ENCODE measurements around the gene FAM240B. TPM values are rescaled to one million over a fixed set of nuclear protein-coding genes. Genes with fewer than 3 reads are reported as not detected.

FAM240B gene
- total RNA-seq, 2 donors from 2014 or later = not detected

GRCh38 chr9:38692707-38693106 is 27.2 kb downstream of the FAM240B start:
- DNase-seq (no peak), ATAC-seq (replicated peaks in 1 of 2) (no peak)
- H3K4me1 Mint-ChIP-seq (ENCODE audit: low read depth) = no peaks in the 10 kb centered on the region
- H3K36me3 Mint-ChIP-seq (ENCODE audit: insufficient read depth in 2 of 2) = no peaks in the 10 kb centered on the region
- H3K27ac Mint-ChIP-seq = no peak overlapping the region
- no peak overlapping the region for H3K4me3 Mint-ChIP-seq
- peaks cover 27% of the 10 kb centered on the region for H3K27me3 Mint-ChIP-seq (ENCODE audit: low read depth)
- no peaks in the 10 kb centered on the region for H3K9me3 Mint-ChIP-seq

GRCh38 chr9:38690574-38690973 is 29.4 kb downstream of the FAM240B start:
- Mint-ChIP-seq H3K9me3 (no peaks in the 10 kb centered on the region), H3K27ac (no peak overlapping the region)
- no peak for ATAC-seq (replicated peaks in 1 of 2)

DNA sequence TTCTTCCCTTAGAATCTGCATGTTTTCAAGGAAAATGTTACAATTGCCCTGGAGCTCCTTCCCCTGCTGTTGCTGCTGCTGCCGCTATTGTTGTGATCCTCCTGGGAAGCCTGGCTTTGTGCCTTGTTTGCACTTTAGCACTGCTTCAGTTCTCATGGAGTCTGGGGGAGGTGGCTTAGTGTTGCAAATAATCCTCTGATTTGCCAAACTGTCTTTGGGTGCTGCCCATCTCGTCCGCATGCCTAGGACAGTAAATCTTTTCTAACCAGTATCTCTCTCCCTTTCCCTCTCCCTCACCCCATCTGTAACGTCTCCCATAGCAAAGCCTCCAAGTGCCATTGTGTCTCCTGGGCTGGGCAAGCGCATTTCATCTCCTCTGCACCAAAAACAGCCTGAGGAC is 30.3 kb downstream of the FAM240B start:
- no peaks in the 10 kb centered on the region for H3K36me3 Mint-ChIP-seq (ENCODE audit: insufficient read depth in 2 of 2)
- peaks cover 36% of the 10 kb centered on the region for H3K27me3 Mint-ChIP-seq (ENCODE audit: low read depth)
- H3K4me1 Mint-ChIP-seq (ENCODE audit: low read depth) = peaks cover 6% of the 10 kb centered on the region
- no peak overlapping the region for H3K4me3 Mint-ChIP-seq
- H3K9me3 Mint-ChIP-seq = no peaks in the 10 kb centered on the region
- no peak for DNase-seq
- ATAC-seq (replicated peaks in 1 of 2) = no peak
- H3K27ac Mint-ChIP-seq = no peak overlapping the region

More at GRCh38 chr9:38690574-38690973, 29.4 kb downstream of the FAM240B start:
- Mint-ChIP-seq H3K27me3 (ENCODE audit: low read depth) (peaks cover 33% of the 10 kb centered on the region), H3K36me3 (ENCODE audit: insufficient read depth in 2 of 2) (no peaks in the 10 kb centered on the region), H3K4me1 (ENCODE audit: low read depth) (peaks cover 6% of the 10 kb centered on the region), H3K4me3 (no peak overlapping the region)
- no peak for DNase-seq

- H3K36me3 Mint-ChIP-seq (ENCODE audit: insufficient read depth in 2 of 2) = no peaks in the 10 kb centered on the region
- peak overlapping the region in 1 of 2 donors; percentile 17 for H3K4me3 Mint-ChIP-seq
- no peak for DNase-seq
- H3K4me1 Mint-ChIP-seq (ENCODE audit: low read depth) = peaks cover 6% of the 10 kb centered on the region
- H3K9me3 Mint-ChIP-seq = no peaks in the 10 kb centered on the region
- peaks cover 34% of the 10 kb centered on the region for H3K27me3 Mint-ChIP-seq (ENCODE audit: low read depth)
- no peak for ATAC-seq (replicated peaks in 1 of 2)
- no peak overlapping the region for H3K27ac Mint-ChIP-seq
Measured at GRCh38 chr9:38687992-38688391, 31.9 kb downstream of the FAM240B start.

- peak overlapping the region; percentile 63 to 65 for H3K4me3 Mint-ChIP-seq
- peak; percentile 35 to 36 for DNase-seq
- peaks cover 6% of the 10 kb centered on the region for H3K4me1 Mint-ChIP-seq (ENCODE audit: low read depth)
- H3K36me3 Mint-ChIP-seq (ENCODE audit: insufficient read depth in 2 of 2) = no peaks in the 10 kb centered on the region
- no peak overlapping the region for H3K27ac Mint-ChIP-seq
- H3K9me3 Mint-ChIP-seq = no peaks in the 10 kb centered on the region
- H3K27me3 Mint-ChIP-seq (ENCODE audit: low read depth) = peaks cover 28% of the 10 kb centered on the region
- ATAC-seq (replicated peaks in 1 of 2) = peak; percentile 68 to 77
Measured at GRCh38 chr9:38687389-38687842, 32.5 kb downstream of the FAM240B start.

DNA sequence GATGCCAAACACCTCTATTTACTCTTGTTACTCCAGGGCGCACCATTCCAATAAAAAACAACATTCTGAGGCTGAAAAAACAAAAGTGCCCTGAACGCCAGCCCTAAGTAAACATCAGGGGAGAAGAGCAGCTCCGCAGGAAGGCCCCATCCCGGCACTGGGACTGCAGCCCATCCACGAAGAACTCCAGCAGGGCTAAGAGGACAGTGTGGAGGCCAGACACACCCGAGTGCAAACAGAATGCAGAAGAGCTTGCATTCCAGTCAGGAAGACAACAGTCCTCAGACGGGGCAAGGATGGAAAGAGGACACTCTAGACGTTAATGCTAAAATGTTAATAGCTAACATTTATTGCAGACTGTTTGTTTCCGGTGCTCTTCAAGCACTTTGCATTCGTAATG is 33.0 kb downstream of the FAM240B start:
- ATAC-seq (replicated peaks in 1 of 2) = no peak
- H3K4me1 Mint-ChIP-seq (ENCODE audit: low read depth) = peaks cover 6% of the 10 kb centered on the region
- DNase-seq = no peak
- no peaks in the 10 kb centered on the region for H3K9me3 Mint-ChIP-seq
- no peaks in the 10 kb centered on the region for H3K36me3 Mint-ChIP-seq (ENCODE audit: insufficient read depth in 2 of 2)
- H3K27ac Mint-ChIP-seq = no peak overlapping the region
- H3K4me3 Mint-ChIP-seq = peak overlapping the region; percentile 63 to 65
- H3K27me3 Mint-ChIP-seq (ENCODE audit: low read depth) = peaks cover 24% of the 10 kb centered on the region

DNA sequence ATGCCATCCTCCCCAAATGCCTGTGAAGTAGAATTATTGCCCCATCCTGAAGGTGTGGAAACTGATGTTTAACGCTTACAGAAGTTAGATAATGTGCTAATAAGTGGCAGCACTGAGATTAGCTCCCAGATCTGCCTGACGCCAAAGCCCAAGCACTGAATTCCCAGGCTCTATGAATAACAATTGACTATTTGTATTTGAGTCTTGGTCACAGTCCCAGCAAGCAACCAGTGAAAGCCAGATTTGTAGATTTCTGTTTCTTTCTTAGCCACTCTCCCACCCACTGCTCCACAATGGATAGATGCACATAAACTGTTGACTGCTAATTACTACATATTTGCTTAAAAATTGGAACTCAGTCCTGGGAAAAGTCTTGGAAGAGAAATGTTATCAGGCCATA is 34.4 kb downstream of the FAM240B start:
- H3K27me3 Mint-ChIP-seq (ENCODE audit: low read depth) = peaks cover 24% of the 10 kb centered on the region
- H3K27ac Mint-ChIP-seq = no peak overlapping the region
- H3K4me1 Mint-ChIP-seq (ENCODE audit: low read depth) = peaks cover 6% of the 10 kb centered on the region
- H3K9me3 Mint-ChIP-seq = no peaks in the 10 kb centered on the region
- H3K4me3 Mint-ChIP-seq = no peak overlapping the region
- ATAC-seq (replicated peaks in 1 of 2) (no peak), DNase-seq (no peak)
- H3K36me3 Mint-ChIP-seq (ENCODE audit: insufficient read depth in 2 of 2) = no peaks in the 10 kb centered on the region

DNA sequence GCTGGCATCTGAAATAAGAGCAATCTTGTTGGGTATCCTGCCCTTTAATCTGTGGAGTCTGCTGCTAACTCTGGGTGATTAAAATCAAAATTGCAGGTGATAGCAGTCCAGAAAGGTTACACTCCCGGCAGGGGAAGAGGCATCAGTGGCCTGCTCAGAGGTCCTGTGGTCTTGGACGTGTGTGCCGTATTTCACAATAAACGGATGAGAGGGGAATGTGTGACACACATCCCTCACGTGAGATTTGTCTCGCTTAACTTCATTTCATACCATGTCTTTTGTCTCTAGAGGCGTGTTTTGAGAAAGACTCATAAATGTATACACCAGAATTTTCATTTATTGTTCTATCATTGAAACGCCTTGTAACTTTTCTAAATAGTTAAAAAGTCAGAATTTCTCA is 36.6 kb downstream of the FAM240B start:
- no peak overlapping the region for H3K4me3 Mint-ChIP-seq
- H3K9me3 Mint-ChIP-seq = no peaks in the 10 kb centered on the region
- DNase-seq = no peak
- H3K27me3 Mint-ChIP-seq (ENCODE audit: low read depth) = peaks cover 15% of the 10 kb centered on the region
- H3K27ac Mint-ChIP-seq = no peak overlapping the region
- no peaks in the 10 kb centered on the region for H3K36me3 Mint-ChIP-seq (ENCODE audit: insufficient read depth in 2 of 2)
- H3K4me1 Mint-ChIP-seq (ENCODE audit: low read depth) = peaks cover 6% of the 10 kb centered on the region
- no peak for ATAC-seq (replicated peaks in 1 of 2)

GRCh38 chr9:38682713-38683112 is 37.2 kb downstream of the FAM240B start:
- H3K36me3 Mint-ChIP-seq (ENCODE audit: insufficient read depth in 2 of 2) = no peaks in the 10 kb centered on the region
- H3K9me3 Mint-ChIP-seq = no peaks in the 10 kb centered on the region
- H3K4me1 Mint-ChIP-seq (ENCODE audit: low read depth) = peaks cover 6% of the 10 kb centered on the region
- ATAC-seq (replicated peaks in 1 of 2) = no peak
- no peak overlapping the region for H3K27ac Mint-ChIP-seq
- peaks cover 9% of the 10 kb centered on the region for H3K27me3 Mint-ChIP-seq (ENCODE audit: low read depth)
- no peak for DNase-seq
- no peak overlapping the region for H3K4me3 Mint-ChIP-seq

DNA sequence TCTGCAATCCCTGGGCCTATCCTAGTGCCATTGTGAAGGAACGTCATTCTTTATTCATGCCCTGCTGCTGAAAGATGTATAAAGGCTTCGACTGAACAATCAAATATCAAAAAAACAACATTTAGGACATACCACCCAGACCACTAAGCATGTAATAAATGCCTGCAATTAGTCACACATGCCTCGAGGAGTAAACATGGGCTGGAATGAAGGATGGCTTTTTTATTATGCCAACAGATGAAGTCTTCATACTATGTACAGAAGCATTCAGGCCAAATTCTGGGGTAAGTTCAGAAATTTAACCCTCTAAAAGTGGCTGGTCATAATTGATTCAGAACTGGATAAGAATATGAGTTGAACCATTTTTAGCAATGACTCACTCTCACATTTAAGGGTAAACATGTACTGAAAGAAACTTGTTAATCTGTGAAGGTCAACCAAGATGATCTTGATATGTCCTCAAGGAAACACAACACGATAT is 38.1 kb downstream of the FAM240B start:
- peak; percentile 13 to 54 for ATAC-seq (replicated peaks in 1 of 2)
- H3K9me3 Mint-ChIP-seq = no peaks in the 10 kb centered on the region
- H3K4me1 Mint-ChIP-seq (ENCODE audit: low read depth) = no peaks in the 10 kb centered on the region
- no peak overlapping the region for H3K27ac Mint-ChIP-seq
- no peak for DNase-seq
- peaks cover 6% of the 10 kb centered on the region for H3K27me3 Mint-ChIP-seq (ENCODE audit: low read depth)
- no peaks in the 10 kb centered on the region for H3K36me3 Mint-ChIP-seq (ENCODE audit: insufficient read depth in 2 of 2)
- no peak overlapping the region for H3K4me3 Mint-ChIP-seq

DNA sequence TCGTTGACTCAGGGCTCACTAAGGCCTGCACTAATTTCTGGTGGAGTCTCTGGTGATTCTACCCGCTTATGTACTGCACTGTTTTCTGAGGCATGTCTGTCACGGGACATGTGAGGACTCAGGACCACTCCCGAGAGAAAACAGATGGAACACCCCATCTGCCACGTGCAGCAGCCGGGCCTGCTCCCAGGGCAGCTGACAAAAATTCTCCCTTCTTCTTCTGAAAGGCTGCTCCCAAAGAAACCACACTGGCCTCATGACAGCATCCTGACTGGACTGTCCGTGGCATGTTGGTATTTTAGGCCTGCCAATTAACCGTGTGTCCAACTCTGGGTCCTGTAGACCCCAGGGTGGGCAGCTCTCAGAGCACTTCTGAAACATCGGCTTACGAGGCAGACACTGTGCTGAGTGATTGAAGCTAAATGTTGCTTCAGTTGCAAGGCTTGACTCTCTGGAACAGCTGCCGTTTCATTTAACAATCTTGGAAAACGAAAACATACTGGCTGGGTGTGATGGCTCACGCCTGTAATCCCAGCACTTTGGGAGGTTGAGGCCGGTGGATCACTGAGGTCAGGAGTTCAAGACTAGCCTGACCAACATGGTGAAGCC is 39.0 kb downstream of the FAM240B start:
- no peak for DNase-seq
- no peak overlapping the region for H3K27ac Mint-ChIP-seq
- no peak overlapping the region for H3K4me3 Mint-ChIP-seq
- no peaks in the 10 kb centered on the region for H3K9me3 Mint-ChIP-seq
- peaks cover 6% of the 10 kb centered on the region for H3K27me3 Mint-ChIP-seq (ENCODE audit: low read depth)
- no peaks in the 10 kb centered on the region for H3K36me3 Mint-ChIP-seq (ENCODE audit: insufficient read depth in 2 of 2)
- ATAC-seq (replicated peaks in 1 of 2) = no peak
- no peaks in the 10 kb centered on the region for H3K4me1 Mint-ChIP-seq (ENCODE audit: low read depth)

GRCh38 chr9:38677660-38678303 is 42.2 kb downstream of the FAM240B start:
- H3K27ac Mint-ChIP-seq = no peak overlapping the region
- H3K9me3 Mint-ChIP-seq = no peaks in the 10 kb centered on the region
- no peaks in the 10 kb centered on the region for H3K36me3 Mint-ChIP-seq (ENCODE audit: insufficient read depth in 2 of 2)
- H3K4me3 Mint-ChIP-seq = no peak overlapping the region
- H3K27me3 Mint-ChIP-seq (ENCODE audit: low read depth) = no peaks in the 10 kb centered on the region
- ATAC-seq (replicated peaks in 1 of 2) (no peak), DNase-seq (no peak)
- peaks cover 4% of the 10 kb centered on the region for H3K4me1 Mint-ChIP-seq (ENCODE audit: low read depth)

DNA sequence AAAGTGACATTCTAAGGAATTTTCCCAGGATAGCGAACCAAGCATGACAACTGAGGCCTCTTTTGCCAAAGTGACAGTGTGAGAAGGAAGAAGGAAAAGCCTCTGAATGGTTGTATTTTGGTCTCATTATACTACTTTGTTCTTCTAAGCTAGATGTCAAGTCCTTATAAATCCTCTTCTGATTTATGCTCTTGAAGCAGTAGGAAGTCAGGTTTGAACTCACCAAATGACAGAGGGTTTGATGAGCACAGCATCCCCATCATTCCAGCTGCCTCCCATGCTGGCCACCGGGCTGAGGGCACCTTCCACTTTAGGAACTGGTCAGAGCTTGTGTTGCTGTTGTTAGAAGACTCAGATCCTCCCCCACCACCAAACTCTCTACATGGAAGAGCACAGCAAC is 44.1 kb downstream of the FAM240B start:
- Mint-ChIP-seq H3K36me3 (ENCODE audit: insufficient read depth in 2 of 2) (no peaks in the 10 kb centered on the region), H3K4me3 (no peak overlapping the region)
- no peak for ATAC-seq (replicated peaks in 1 of 2)

GRCh38 chr9:38675211-38675610 is 44.7 kb downstream of the FAM240B start:
- no peak overlapping the region for H3K4me3 Mint-ChIP-seq
- no peaks in the 10 kb centered on the region for H3K9me3 Mint-ChIP-seq
- H3K36me3 Mint-ChIP-seq (ENCODE audit: insufficient read depth in 2 of 2) = no peaks in the 10 kb centered on the region
- DNase-seq (no peak), ATAC-seq (replicated peaks in 1 of 2) (no peak)
- H3K4me1 Mint-ChIP-seq (ENCODE audit: low read depth) = peaks cover 20% of the 10 kb centered on the region
- H3K27ac Mint-ChIP-seq = no peak overlapping the region
- H3K27me3 Mint-ChIP-seq (ENCODE audit: low read depth) = no peaks in the 10 kb centered on the region

More for the DNA sequence above, 44.1 kb downstream of the FAM240B start:
- DNase-seq = no peak
- no peak overlapping the region for H3K27ac Mint-ChIP-seq
- peaks cover 20% of the 10 kb centered on the region for H3K4me1 Mint-ChIP-seq (ENCODE audit: low read depth)
- no peaks in the 10 kb centered on the region for H3K9me3 Mint-ChIP-seq
- no peaks in the 10 kb centered on the region for H3K27me3 Mint-ChIP-seq (ENCODE audit: low read depth)
